ENCODE measurements around the gene PIGT. TPM values are rescaled to one million over a fixed set of nuclear protein-coding genes. Genes with fewer than 3 reads are reported as not detected.

Gene PIGT
- total RNA-seq, 2 experiments from 2014 or later, result 48.0 to 55.4 TPM

- peaks cover 2% of the 10 kb centered on the region for H3K36me3 Mint-ChIP-seq
- no peaks in the 10 kb centered on the region for H3K9me3 Mint-ChIP-seq
- no peak overlapping the region for H3K4me3 Mint-ChIP-seq
- H3K27ac Mint-ChIP-seq, result peak overlapping the region; percentile 40
- no peak for DNase-seq
- H3K27me3 Mint-ChIP-seq, result no peaks in the 10 kb centered on the region
- peaks cover 21% of the 10 kb centered on the region for H3K4me1 Mint-ChIP-seq
Measured at GRCh38 chr20:45408646-45409213, 7.2 kb upstream of the PIGT start.

- Mint-ChIP-seq H3K4me1 (peaks cover 22% of the 10 kb centered on the region), H3K4me3 (no peak overlapping the region), H3K9me3 (no peaks in the 10 kb centered on the region), H3K36me3 (peaks cover 2% of the 10 kb centered on the region), H3K27ac (no peak overlapping the region), H3K27me3 (no peaks in the 10 kb centered on the region)
- no peak for DNase-seq
Measured at GRCh38 chr20:45409521-45410272, 6.2 kb upstream of the PIGT start.

DNA sequence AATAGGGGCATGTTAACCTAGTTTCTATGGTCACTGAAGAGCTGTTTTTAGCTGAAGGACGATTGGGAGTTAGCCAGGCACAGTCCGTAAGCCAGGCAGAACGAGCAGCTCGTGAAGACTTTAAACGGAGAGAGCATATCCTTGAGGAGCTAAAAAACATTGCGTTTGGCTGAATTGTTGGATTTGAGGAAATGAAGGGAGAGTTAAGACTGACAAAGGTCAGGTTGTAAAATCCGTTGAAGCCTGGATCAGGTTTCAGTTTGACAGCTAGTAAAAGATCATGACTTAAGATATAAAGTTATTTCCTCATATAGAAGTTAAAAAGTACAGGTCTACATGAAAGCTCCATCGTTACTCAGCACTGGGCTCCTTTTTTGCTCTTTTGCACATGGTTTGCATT lies 5.1 kb upstream of the PIGT start:
- Mint-ChIP-seq H3K4me1 (peaks cover 26% of the 10 kb centered on the region), H3K36me3 (peaks cover 2% of the 10 kb centered on the region), H3K27me3 (no peaks in the 10 kb centered on the region), H3K9me3 (no peaks in the 10 kb centered on the region), H3K4me3 (no peak overlapping the region), H3K27ac (no peak overlapping the region)
- no peak for DNase-seq

DNA sequence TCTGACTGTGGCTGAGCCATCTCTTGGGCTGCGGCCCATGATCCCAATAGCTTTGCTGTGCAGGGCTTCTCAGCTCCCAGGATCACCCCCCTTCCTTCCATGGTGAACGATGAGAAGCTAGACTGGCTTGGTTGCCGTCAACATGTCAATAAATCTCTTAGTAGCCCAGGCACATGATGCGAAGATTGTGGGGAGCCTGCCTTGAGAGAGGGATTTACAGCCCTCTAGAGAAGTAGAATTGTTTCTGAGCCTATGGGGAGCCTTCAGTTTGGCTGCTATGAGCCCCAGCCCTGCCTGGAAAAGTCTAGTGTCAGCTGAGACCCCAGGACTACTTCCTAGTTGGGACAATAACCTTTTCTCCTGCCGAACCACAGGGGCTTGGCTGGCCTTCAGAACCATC lies 3.3 kb upstream of the PIGT start:
- H3K27ac Mint-ChIP-seq, result no peak overlapping the region
- H3K27me3 Mint-ChIP-seq, result no peaks in the 10 kb centered on the region
- H3K36me3 Mint-ChIP-seq, result peaks cover 2% of the 10 kb centered on the region
- H3K4me1 Mint-ChIP-seq, result peaks cover 23% of the 10 kb centered on the region
- no peaks in the 10 kb centered on the region for H3K9me3 Mint-ChIP-seq
- no peak overlapping the region for H3K4me3 Mint-ChIP-seq
- DNase-seq, result no peak

- Mint-ChIP-seq H3K4me3 (no peak overlapping the region), H3K27me3 (no peaks in the 10 kb centered on the region), H3K4me1 (peaks cover 23% of the 10 kb centered on the region)
Measured at GRCh38 chr20:45413479-45413878, 2.5 kb upstream of the PIGT start.

GRCh38 chr20:45416917-45417316 lies 976 bp downstream of the PIGT start:
- Mint-ChIP-seq H3K9me3 (no peaks in the 10 kb centered on the region), H3K4me3 (peak overlapping the region; percentile 89)
- no peak for DNase-seq

More at GRCh38 chr20:45413479-45413878, 2.5 kb upstream of the PIGT start:
- Mint-ChIP-seq H3K36me3 (peaks cover 2% of the 10 kb centered on the region), H3K9me3 (no peaks in the 10 kb centered on the region), H3K27ac (no peak overlapping the region)
- DNase-seq, result no peak

DNA sequence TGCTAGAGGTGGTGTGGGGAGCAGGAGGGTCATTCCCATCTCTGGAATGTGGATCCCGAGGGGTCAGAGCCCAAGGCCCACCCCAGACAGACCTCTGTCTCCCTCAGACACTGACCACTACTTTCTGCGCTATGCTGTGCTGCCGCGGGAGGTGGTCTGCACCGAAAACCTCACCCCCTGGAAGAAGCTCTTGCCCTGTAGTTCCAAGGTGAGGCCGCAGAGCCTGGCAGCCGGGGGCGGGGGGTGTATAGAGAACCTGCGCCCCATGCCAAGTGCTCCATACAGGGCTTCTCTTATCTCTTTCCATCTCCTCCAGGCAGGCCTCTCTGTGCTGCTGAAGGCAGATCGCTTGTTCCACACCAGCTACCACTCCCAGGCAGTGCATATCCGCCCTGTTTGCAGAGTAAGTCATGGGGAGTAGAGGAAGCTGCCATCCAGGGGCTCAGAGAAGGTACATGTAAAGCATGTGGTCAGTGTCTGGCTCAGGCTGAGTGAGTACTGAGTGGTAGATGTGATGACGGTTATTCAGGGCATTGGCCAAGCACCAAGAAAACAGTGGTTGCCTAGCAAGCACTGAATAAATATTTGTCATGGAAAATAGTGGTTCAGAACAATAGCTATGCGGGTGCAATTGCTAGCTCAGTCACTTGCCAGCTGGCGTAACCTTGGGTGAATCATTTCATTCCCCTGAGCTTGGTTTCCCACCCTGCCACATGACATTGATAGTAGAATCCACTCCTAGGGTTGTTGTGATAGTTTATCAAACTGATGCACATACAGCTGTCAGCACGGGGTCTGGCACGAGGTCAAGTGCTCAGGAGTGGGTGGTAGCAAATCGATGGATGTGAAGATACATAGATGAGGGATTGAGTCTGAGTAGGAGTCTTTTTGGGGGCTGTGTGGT lies 3.5 kb downstream of the PIGT start:
- no peaks in the 10 kb centered on the region for H3K9me3 Mint-ChIP-seq
- H3K36me3 Mint-ChIP-seq, result peaks cover 21% of the 10 kb centered on the region
- no peaks in the 10 kb centered on the region for H3K27me3 Mint-ChIP-seq
- DNase-seq, result no peak
- H3K4me3 Mint-ChIP-seq, result no peak overlapping the region
- H3K27ac Mint-ChIP-seq, result peak overlapping the region; percentile 86
- H3K4me1 Mint-ChIP-seq, result peaks cover 28% of the 10 kb centered on the region

More at GRCh38 chr20:45416917-45417316, 976 bp downstream of the PIGT start:
- H3K36me3 Mint-ChIP-seq, result peaks cover 19% of the 10 kb centered on the region
- no peaks in the 10 kb centered on the region for H3K27me3 Mint-ChIP-seq
- H3K4me1 Mint-ChIP-seq, result peaks cover 28% of the 10 kb centered on the region
- peak overlapping the region; percentile 92 for H3K27ac Mint-ChIP-seq

GRCh38 chr20:45420125-45420524 lies 4.2 kb downstream of the PIGT start:
- Mint-ChIP-seq H3K36me3 (peaks cover 21% of the 10 kb centered on the region), H3K27ac (peak overlapping the region; percentile 3), H3K9me3 (no peaks in the 10 kb centered on the region), H3K27me3 (no peaks in the 10 kb centered on the region), H3K4me3 (no peak overlapping the region), H3K4me1 (peaks cover 22% of the 10 kb centered on the region)
- DNase-seq, result no peak

DNA sequence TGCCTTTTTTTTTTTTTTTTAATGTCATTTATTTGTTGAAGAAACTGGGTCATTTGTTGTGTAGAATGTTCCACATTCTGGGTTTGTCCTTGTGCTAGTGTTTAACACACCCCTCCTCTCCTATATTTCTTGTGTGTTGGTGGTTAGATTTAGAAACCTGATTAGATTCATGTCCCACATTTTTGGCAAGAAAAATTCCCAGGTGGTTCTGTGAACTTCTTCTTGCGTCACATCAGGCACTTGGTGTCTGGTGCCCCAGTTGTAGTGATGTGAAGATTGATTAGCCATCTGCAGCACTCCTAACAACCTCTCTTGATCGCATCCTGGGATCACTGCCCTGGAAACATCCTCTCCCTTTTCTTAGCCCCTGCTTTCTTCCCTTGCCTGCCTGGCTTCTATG lies 7.8 kb downstream of the PIGT start:
- H3K4me1 Mint-ChIP-seq, result peaks cover 7% of the 10 kb centered on the region
- H3K36me3 Mint-ChIP-seq, result peaks cover 26% of the 10 kb centered on the region
- no peaks in the 10 kb centered on the region for H3K9me3 Mint-ChIP-seq
- no peaks in the 10 kb centered on the region for H3K27me3 Mint-ChIP-seq
- no peak overlapping the region for H3K27ac Mint-ChIP-seq
- DNase-seq, result no peak
- no peak overlapping the region for H3K4me3 Mint-ChIP-seq

DNA sequence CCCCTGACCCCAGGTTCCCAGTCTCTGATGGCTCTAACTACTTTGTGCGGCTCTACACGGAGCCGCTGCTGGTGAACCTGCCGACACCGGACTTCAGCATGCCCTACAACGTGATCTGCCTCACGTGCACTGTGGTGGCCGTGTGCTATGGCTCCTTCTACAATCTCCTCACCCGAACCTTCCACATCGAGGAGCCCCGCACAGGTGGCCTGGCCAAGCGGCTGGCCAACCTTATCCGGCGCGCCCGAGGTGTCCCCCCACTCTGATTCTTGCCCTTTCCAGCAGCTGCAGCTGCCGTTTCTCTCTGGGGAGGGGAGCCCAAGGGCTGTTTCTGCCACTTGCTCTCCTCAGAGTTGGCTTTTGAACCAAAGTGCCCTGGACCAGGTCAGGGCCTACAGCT lies 9.6 kb downstream of the PIGT start:
- Mint-ChIP-seq H3K4me3 (no peak overlapping the region), H3K4me1 (no peaks in the 10 kb centered on the region), H3K27ac (no peak overlapping the region)

DNA sequence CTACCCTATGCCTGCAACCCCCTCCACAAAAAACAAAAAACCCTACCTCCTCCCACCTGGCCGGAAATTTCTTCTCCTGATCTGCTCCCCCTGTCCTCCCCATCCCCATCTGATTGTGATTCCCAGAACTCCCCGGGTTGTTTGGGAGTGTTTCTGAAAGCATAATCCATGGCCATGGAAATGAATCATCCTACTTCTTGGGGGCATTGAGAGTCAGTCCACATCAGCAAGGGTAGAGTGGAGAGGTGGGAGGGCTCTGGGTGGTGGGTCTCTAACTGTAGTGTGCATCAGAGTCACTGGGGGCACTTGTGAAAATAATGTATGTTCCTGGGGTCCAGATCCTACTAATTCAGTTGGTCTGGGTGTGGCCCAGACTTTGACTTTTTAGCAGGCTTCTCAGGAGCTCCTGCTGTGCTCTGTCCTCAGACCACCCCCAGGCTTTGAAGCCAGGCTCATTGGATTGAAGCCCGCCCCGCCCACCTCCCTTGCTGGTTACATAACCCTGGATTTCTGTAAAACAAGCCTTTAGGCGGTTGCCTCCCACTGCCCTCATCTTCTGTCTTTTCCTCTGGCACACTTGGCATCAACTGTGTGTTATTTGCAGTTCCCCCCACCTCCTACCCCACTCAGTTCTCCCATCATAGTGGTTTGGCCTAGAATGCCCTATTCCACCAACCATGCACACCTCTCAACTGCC lies 10.5 kb downstream of the PIGT start:
- H3K4me3 Mint-ChIP-seq, result no peak overlapping the region
- H3K27me3 Mint-ChIP-seq, result no peaks in the 10 kb centered on the region
- H3K9me3 Mint-ChIP-seq, result no peaks in the 10 kb centered on the region
- H3K27ac Mint-ChIP-seq, result no peak overlapping the region
- DNase-seq, result no peak
- no peaks in the 10 kb centered on the region for H3K4me1 Mint-ChIP-seq
- peaks cover 13% of the 10 kb centered on the region for H3K36me3 Mint-ChIP-seq

More for the DNA sequence above, 9.6 kb downstream of the PIGT start:
- Mint-ChIP-seq H3K9me3 (no peaks in the 10 kb centered on the region), H3K36me3 (peaks cover 15% of the 10 kb centered on the region), H3K27me3 (no peaks in the 10 kb centered on the region)
- DNase-seq, result no peak

DNA sequence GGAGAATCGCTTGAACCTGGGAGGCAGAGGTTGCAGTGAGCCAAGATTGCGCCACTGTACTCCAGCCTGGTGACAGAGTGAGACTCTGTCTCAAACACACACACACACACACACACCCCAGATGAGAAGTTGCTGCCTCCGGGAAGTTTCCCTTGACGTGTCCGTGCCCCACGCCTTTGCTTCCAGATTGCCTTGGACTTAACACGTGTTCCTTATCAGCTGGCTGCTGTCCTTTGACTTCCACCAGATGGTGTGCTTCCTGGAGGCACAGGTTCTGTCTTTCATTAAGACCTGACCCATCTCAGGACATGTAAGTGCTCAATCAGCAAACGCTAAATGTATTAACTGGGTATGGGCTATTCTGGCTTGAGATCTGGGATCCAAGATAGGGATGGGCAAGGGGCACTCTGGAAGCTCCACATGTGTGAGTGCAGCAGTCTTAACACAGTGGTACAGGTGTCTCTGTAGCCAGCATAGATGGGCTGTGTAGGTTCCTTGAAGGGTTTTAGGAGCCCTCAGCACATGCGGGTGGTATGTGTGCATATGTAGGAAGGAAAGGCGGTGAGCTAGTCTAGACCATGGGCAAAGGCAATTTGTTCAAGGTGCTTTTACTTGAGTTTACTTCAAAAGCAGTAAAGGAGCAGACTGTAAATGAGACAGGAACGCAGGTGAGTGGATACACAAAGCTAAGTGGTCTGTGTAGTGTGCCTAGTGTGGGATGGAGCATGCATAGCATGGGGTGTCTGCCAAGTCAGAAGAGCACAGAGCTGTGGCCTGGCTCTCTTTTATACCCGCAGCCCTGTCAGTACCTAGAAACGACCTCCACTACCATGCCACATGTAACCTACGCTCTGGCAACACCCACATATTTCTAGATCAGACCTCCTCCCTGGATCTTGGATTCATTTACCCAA lies 11.6 kb downstream of the PIGT start:
- Mint-ChIP-seq H3K27me3 (no peaks in the 10 kb centered on the region), H3K4me3 (no peak overlapping the region), H3K4me1 (peaks cover 6% of the 10 kb centered on the region), H3K36me3 (peaks cover 16% of the 10 kb centered on the region), H3K9me3 (no peaks in the 10 kb centered on the region), H3K27ac (no peak overlapping the region)
- no peak for DNase-seq

GRCh38 chr20:45429618-45430017 lies 13.7 kb downstream of the PIGT start:
- Mint-ChIP-seq H3K4me1 (peaks cover 6% of the 10 kb centered on the region), H3K4me3 (no peak overlapping the region), H3K27me3 (no peaks in the 10 kb centered on the region), H3K9me3 (no peaks in the 10 kb centered on the region), H3K36me3 (peaks cover 23% of the 10 kb centered on the region), H3K27ac (no peak overlapping the region)
- no peak for DNase-seq

- Mint-ChIP-seq H3K27me3 (no peaks in the 10 kb centered on the region), H3K4me1 (peaks cover 11% of the 10 kb centered on the region), H3K27ac (no peak overlapping the region), H3K36me3 (peaks cover 17% of the 10 kb centered on the region), H3K4me3 (no peak overlapping the region), H3K9me3 (no peaks in the 10 kb centered on the region)
- DNase-seq, result no peak
Measured at GRCh38 chr20:45432294-45432693, 16.4 kb downstream of the PIGT start.
